ELR (cell line): ENCODE results near the gene SLC35F5.
"Not testable (repeated sequence)": the region's sequence is repeated elsewhere in the genome, so short reads cannot be mapped to it uniquely, and the experiment has no call there.

ENCODE experiments used
- DNase-seq: peaks from one replicate; pipeline ENCODE4 v3.0.0-alpha.2; 2015; ENCODE audit warnings: low read depth

The SLC35F5 gene

GRCh38 chr2:113755035-113755834 is 1.2 kb downstream of the SLC35F5 start:
- DNase-seq: peak; percentile 42

- no peak for DNase-seq
These were observed 2.3 kb downstream of the SLC35F5 start for GRCh38 chr2:113754160-113754559.

- DNase-seq: no peak
These were observed 6.1 kb downstream of the SLC35F5 start for GRCh38 chr2:113750385-113750784.

GRCh38 chr2:113741091-113741490 is 15.4 kb downstream of the SLC35F5 start:
- DNase-seq: no peak

- peak; percentile 39 for DNase-seq
These were observed 16.6 kb downstream of the SLC35F5 start for GRCh38 chr2:113739849-113740248.

GRCh38 chr2:113734185-113734584 is 22.3 kb downstream of the SLC35F5 start:
- DNase-seq: no peak

GRCh38 chr2:113724010-113724409 is 32.4 kb downstream of the SLC35F5 start:
- no peak for DNase-seq

- DNase-seq: no peak
These were observed 33.0 kb downstream of the SLC35F5 start for GRCh38 chr2:113723411-113723810.

GRCh38 chr2:113720167-113720566 is 36.3 kb downstream of the SLC35F5 start:
- DNase-seq: peak; percentile 58

GRCh38 chr2:113716291-113716690 is 40.2 kb downstream of the SLC35F5 start:
- DNase-seq: peak; percentile 38

- DNase-seq: no peak
These were observed 43.5 kb downstream of the SLC35F5 start for GRCh38 chr2:113712941-113713340.

GRCh38 chr2:113711851-113712250 is 44.6 kb downstream of the SLC35F5 start:
- DNase-seq: no peak

GRCh38 chr2:113709022-113709421 is 47.4 kb downstream of the SLC35F5 start:
- DNase-seq: no peak

- DNase-seq: no peak
These were observed 49.3 kb downstream of the SLC35F5 start for GRCh38 chr2:113707106-113707505.

- no peak for DNase-seq
These were observed 50.4 kb downstream of the SLC35F5 start for GRCh38 chr2:113705982-113706523.

GRCh38 chr2:113704300-113704993 is 52.0 kb downstream of the SLC35F5 start:
- DNase-seq: not testable (repeated sequence)

GRCh38 chr2:113703386-113704299 is 52.8 kb downstream of the SLC35F5 start:
- no peak for DNase-seq

GRCh38 chr2:113700186-113700841 is 56.1 kb downstream of the SLC35F5 start:
- DNase-seq: peak; percentile 10

- DNase-seq: no peak
These were observed 57.5 kb downstream of the SLC35F5 start for GRCh38 chr2:113698892-113699447.

GRCh38 chr2:113698251-113698650 is 58.2 kb downstream of the SLC35F5 start:
- DNase-seq: not testable (repeated sequence)

- peak; percentile 54 for DNase-seq
These were observed 58.9 kb downstream of the SLC35F5 start for GRCh38 chr2:113697516-113697915.
